UCSD-AML1 (cell line): Measurements from ENCODE around the gene LRRC31.

Source experiments
- DNase-seq: peaks from one replicate; lab custom pipeline; 2025; ENCODE audit not compliant: unreplicated experiment; lab: John Stamatoyannopoulos, UW

LRRC31 gene

DNA sequence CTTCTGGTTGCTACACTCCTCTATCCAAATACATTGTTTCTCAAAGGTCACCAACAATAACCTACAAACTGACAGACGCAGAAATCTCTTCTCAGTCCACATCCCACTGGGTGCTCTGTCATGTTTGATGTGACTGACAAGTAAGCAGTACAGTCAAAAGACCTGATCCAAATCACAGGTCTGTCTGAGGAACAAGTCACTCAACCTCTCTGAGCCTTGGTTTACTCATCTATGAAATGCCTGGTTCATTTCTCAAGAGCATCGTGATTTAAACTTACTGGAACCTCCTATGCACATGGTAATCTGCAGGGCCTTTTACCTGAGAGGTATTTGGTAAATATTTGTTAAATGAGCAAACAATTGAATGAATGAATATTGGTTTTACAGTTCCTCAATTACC, 5.5 kb downstream of the LRRC31 start:
- no peak for DNase-seq

DNA sequence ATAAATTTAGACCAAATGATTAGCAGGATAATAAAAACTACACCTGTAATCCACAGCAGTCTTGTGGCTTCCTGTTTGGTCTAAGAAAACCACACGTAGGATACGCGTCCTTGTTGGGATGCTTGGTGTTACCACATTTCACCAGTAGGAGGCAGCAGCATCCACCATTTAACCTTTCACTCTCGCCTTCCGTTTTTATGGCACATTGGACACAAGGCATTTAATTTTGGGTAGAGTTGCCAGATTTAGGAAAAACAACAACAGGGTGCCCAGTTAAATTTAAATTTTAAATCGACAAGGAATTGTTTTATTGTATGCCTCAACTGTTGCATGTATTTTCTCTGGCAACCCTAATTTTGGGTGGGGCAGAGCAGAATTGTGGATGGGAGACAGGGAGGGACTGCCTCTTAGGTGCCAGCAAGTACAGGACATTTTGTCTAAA, 6.3 kb downstream of the LRRC31 start:
- peak; percentile 53 for DNase-seq

- no peak for DNase-seq
These were observed 7.9 kb downstream of the LRRC31 start for GRCh38 chr3:169861871-169862270.

DNA sequence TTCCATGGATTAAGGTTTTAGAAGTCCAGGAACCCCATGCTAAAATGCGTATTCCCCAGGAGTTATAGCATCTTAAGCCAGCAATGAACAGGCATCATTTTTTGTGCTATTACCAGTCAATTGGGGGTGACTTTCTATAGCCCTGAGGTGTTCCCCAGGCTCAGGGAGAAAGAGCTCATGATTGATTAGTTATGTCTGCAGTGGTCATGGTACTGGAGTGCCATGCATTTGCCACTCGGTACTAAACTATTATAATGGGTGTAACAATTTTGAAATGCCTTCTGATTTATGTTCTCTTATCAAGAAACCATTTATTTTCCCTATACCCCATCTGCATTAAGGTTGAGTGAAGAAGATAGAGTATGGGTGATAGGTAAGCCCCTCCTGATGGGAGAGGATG, 11.9 kb downstream of the LRRC31 start:
- no peak for DNase-seq

DNA sequence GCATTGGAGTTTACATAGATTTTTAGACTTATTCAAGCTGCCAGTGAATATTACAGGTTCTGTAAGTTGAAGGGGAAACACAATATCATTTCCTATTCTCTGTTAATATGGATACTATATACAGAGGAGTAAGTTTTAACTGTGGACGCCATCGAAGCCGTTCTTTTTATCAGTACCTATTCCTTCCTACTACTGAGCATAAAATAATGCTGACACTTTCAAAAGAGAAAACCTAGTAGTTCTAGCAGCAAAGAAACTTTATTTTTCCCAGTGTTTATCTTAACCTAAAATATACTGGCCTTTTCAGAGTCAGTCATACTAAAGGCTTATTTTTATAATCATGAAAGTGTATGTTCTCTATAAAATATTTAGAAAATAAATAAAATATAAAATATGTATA, 14.2 kb downstream of the LRRC31 start:
- DNase-seq: no peak

DNA sequence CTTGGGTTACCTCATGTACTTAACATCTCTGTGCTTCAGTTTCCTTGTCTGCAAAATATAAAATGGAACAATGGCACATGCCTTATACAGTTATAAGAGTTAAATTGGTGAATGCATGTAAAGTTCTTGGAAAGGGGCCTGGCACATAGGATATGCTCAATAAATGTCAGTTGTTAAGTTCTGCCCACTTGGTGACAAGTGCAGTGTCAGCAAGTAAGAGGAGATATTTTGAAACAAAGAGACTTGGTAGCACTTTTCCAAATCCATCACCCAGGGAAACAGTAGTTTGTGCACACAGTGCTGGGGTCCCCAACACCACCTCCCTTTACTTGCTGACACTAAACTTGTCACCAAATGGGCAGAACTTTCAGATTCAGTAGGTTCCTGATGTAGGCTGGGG, 19.1 kb downstream of the LRRC31 start:
- DNase-seq: no peak

GRCh38 chr3:169848741-169849140, 21.0 kb downstream of the LRRC31 start:
- no peak for DNase-seq

GRCh38 chr3:169847896-169848295, 21.8 kb downstream of the LRRC31 start:
- no peak for DNase-seq

DNA sequence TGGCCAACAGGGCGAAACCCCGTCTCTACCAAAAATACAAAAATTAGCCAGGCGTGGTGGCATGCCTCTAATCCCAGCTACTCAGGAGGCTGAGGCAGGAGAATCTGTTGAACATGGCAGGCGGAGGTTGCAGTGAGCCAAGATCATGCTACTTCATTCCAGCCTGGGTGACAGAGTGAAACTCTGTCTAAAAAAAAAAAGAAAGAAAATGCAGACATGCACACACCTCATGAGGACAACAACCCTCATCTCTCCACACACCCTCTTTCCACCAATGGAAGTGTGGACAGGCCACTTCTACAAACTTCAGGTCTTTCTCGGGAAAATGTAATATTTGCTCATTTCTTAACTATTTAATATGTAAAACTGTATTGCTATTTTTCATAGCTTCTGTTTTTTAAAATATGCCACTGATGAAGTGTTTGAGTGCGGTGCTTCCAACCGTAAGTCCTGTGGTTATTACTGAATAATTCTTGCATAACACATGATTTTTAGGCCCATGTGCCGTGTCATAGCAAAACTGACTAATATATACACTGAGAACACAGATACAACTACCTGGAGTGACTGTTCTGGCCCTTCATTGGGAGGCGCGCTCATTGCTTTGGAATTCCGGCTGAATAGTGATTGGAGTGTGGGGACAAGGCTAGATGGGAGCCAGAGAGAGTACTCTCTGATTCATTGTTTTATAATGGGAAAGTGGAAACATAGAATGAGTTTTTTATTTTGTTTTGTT, 23.1 kb downstream of the LRRC31 start:
- no peak for DNase-seq

- no peak for DNase-seq
These were observed 26.8 kb downstream of the LRRC31 start for GRCh38 chr3:169842960-169843359.

GRCh38 chr3:169841171-169841570, 28.6 kb downstream of the LRRC31 start:
- DNase-seq: no peak

DNA sequence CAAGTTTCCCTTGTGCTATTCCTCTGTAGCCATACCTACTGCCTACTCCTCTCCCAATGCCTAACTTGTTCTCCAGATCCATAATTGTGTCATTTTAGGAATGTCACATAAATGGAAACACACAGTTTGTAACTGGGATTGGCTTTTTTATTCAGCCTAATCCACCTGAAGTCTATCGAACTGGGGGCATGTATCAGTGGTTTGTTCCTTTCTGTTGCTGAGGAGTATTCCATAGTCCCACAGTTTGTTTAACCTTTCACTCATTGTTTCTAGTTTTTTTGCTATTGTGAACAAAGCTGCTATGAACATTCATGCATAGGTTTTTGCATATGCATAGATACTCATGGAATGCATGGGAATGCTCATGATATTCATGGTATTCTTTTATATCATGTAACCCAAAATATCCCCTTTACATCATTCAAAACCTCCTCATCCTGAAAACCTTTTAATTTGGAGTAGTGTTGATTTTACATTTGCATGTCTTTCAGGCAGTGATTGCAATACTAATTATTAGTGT, 31.2 kb downstream of the LRRC31 start:
- DNase-seq: no peak

- no peak for DNase-seq
These were observed 32.8 kb downstream of the LRRC31 start for GRCh38 chr3:169836942-169837275.

- no peak for DNase-seq
These were observed 33.4 kb downstream of the LRRC31 start for GRCh38 chr3:169836078-169836941.

- no peak for DNase-seq
These were observed 34.2 kb downstream of the LRRC31 start for GRCh38 chr3:169835533-169835932.

DNA sequence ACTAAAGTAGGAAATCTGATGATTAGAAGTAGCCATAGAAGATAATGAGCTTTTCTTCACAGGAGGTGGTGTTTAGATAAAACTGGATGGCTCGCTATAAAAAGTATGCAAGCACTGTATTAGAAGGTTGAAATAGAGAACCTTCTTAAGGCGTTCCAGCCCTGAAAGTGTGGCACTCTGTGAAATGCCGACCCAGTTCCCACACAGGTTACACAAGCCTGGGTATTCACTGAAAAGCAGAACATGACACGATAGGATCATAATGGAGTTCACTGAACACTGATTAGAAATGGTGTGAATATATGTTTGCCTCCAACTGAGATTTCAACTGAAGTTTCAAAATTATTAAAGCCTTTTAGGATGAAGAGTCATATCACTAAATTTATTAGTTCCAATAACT, 42.0 kb downstream of the LRRC31 start:
- no peak for DNase-seq

- no peak for DNase-seq
These were observed 44.4 kb downstream of the LRRC31 start for GRCh38 chr3:169825316-169825715.

DNA sequence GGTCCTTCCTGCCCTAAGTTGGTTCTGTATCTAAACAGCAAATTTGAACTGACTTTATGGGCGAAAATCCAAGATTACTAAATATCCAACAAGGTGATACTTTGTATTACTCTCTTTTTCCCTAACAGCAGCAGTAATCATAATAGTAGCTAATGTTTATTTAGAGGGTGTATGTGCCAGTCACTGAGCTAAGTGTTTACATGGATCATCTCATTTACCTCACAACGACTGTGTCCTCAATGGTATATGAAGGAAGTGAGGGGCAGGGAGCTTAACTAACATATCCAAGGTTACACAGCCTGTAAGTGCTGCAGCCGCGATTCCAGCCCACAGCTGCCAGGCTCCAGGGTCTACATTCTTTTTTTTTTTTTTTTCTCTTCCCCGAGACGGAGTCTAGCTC, 46.8 kb downstream of the LRRC31 start:
- DNase-seq: no peak

- DNase-seq: no peak
These were observed 47.2 kb downstream of the LRRC31 start for GRCh38 chr3:169822540-169822939.

GRCh38 chr3:169822091-169822490, 47.6 kb downstream of the LRRC31 start:
- no peak for DNase-seq

DNA sequence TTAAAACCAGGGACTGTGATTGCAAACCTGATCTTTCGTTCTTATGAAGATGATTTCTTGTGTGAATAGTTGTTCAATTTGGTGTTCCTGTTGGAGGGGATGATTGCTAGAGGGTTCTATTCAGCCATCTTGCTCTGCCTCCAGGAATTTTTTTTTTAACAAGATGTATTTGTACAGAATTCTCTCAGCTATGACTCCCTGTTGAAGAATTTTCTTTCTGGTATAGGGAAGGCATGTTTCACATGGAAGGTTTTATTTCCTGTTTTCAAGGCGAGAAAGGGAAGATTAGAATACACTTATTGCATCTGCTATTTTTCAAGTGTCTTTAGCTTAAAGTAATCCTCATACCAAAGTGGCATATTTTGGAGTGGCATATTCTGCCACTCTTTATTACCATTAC, 51.4 kb downstream of the LRRC31 start:
- DNase-seq: no peak

DNA sequence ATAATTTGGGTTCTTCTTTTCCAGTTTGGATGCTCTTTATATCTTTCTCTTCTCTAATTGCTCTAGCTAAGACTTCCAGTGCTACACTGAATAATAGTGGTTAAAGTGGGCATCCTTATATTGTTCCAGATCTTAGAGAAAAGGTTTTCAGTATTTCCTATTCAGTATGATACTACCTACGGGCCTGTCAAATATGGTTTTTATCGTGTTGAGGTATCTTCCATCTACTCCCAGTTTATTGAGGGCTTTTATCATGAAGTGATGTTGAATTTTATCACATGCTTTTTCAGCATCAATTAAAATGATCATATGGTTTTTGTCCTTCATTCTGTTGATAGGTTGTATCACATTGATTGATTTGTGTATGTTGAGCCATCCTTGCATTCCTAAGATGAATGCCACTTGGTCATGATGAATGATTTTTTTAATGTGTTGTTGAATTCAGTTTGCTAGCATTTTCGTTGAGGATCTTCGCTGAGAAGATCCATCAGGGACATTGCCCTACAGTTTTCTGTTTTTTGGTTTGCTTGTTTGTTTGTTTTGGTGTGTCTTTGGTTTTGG, 54.1 kb downstream of the LRRC31 start:
- DNase-seq: no peak
